ENCODE data around the gene AMDHD1.
"Not testable (repeated sequence)": the region's sequence is repeated elsewhere in the genome, so short reads cannot be mapped to it uniquely, and the experiment has no call there.

AMDHD1 gene

DNA sequence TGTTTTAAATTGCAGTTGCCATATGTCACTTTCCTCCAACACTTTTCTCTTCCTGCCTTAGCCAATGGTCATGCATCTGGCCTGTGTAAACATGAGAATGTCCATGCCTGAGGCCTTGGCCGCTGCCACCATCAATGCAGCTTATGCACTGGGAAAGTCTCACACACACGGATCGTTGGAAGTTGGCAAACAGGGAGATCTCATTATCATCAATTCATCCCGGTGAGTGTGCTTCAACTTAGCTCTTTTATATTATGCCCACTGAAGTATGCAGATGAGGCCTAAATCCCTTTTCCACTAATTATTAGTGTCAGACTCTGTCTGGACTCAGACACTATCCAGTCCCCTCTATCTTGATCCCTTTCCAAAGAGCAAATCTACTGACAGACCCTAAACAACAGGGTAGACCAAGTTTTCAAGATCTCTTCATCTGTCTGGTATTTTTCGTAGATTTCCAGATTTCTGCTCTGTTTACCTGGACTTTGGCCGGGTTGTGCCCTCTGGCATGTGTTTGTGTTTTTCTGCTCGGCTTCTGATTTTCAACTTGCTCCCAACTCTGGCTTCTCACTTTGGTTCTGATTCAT, 23.2 kb downstream of the AMDHD1 start:
- no peak for DNase-seq (ENCODE audit: low spot score)

DNA sequence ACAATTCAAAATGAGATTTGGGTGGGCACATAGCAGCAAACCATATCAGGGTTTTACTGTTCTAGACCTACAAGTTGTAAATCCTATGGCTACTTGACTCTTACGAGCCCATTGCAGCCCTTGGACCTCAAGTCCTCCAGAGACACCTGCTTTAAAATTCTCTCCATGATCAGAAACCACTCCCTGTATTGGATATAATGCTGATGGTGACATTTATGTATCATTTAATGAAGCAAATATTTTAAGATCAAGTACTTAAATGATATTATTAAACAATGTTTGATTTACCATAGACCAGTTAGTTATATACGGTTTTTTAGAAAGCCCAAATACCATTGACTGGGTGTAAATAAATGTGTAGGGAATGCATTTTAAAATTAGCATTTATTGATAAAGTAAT, 24.2 kb downstream of the AMDHD1 start:
- DNase-seq (ENCODE audit: low spot score) = no peak

DNA sequence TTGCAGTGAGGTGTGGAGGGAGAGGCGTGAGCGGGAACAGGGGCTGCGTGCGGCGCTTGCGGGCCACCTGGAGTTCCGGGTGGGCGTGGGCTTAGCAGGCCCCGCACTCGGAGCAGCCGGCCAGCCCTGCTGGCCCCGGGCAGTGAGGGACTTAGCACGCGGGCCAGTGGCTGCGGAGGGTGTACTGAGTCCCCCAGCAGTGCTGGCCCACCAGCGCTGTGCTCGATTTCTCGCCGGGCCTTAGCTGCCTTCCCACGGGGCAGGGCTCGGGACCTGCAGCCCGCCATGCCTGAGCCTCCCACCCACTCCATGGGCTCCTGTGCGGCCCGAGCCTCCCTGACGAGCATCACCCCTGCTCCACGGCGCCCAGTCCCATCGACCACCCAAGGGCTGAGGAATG, 26.0 kb downstream of the AMDHD1 start:
- DNase-seq (ENCODE audit: low spot score) = not testable (repeated sequence)

DNA sequence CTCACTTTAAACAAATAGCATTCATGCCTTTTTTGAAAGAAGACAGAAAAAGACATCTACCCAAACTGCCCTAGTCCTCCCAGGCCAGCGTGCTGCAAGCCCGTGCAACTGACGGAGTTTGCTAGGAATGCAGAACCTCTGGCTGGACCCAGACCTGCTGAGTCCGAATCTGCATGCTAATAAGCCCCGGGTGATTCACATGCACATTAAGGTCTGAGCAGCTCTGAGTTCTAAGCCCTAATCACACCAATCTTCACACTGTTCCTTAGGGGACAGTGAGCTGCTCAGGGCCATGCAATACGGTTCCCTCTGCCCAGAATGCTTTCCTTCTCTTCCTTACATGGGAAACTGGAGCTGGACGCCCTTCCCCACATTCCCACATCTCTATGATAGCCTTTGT, 27.8 kb downstream of the AMDHD1 start:
- no peak for DNase-seq (ENCODE audit: low spot score)

DNA sequence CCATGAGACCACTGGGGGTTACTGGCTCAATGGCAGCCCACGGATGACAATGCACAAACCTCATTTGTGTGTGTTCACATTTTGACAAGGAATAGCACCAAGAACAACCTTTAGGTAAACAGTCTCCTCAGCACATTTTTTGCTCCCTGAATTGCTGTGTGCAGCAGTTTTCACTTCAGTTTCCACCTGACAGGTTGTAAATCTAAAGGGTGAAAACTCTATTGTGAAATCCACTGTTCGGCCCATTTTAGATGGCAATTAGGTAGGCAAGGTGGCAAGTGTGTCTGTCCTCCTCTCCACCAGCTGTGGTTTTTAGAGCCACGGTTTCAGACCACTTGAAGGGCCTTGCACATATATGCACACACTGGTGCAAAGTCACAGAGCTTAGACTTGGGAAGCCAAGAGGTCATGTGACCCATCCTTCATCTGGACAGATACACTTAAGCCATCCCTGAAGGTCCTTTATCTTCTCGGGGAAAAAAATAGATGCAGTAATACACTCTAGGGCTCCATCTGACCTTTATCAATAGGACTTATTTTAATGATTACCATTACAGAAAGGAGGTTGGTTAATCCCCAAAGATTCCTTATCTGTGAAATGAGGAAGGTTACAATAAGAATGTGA, 29.8 kb downstream of the AMDHD1 start:
- DNase-seq (ENCODE audit: low spot score) = no peak

DNA sequence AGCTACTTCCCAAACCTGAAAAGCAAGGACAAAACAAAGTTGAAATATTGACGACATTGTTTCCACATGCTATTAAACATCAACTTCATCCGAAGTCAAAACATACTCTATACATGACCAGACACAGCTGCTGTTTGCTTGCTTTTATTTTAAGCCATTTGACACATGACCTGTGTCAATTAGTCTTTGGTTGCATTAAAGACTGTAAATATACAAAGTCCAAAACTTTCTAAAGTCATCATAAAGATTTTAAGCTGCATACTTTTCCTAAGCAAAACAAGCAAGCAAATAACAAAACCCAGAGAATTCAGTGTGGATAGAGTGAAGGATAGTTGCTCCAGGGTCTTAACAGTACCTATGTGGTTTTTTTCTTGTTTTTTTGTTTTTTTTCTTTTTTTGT, 31.2 kb downstream of the AMDHD1 start:
- DNase-seq (ENCODE audit: low spot score) = no peak

DNA sequence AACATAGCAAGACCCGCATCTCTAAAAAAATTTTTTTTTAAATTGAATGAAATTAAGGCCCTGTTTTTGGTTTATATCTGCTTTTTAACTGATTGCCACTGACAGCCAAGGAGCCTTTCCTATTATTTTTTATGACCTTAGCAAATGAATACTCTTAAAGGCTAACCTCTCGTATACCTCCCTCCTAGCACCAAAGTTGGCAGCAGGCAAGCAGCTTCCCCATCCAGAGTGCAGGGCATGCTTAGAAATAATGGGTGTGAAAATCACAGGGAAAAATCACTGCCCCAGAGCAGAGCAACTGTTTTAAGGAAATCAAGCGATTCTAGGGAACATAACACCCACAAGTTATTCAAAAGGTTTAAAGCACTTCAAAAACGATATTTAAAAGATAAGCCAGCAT, 32.4 kb downstream of the AMDHD1 start:
- DNase-seq (ENCODE audit: low spot score) = no peak

DNA sequence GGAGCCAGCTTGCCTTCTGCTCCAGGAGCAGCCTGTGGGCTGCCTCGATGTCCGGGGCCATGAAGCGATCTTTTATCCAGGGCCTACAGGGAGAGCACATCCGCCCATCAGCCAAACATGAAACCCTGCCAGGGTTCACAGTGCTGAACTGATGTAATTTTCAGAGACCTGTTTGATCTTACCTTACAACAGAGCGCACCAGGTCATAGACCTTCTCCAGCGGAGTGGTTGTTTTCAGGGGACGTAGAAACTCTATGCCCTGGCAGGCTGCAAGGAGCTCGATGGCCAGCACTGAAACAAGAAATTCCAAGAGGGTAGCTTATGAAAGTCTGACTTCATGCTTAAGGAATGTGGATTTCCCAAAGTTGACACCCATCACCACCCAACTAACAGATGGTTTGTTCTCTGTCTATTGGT, 33.3 kb downstream of the AMDHD1 start:
- no peak for DNase-seq (ENCODE audit: low spot score)

DNA sequence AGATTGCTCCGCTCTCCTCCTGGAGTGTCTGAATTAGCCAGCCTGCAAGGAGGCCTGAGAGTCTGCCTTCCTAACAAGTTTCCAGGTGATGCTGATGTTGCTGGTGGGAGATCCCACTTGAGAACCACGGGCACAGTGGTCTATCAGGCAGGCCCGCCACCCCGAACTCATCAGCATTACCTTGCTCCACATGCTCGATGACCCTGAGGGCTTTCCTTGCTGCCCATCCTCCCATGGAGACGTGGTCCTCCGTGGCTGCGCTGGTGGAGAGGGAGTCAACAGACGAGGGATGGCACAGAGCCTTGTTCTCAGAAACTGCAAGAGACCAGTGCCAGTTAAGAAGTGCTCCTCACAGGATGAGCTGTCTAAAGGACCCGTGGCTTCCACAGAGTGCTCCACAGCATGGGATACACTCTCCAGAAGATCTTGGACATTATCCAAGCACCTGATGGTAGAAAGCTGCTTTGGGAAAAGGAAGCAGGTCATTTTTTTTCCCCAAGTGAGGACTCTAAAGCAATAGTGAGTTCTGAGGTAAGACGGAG, 34.7 kb downstream of the AMDHD1 start:
- no peak for DNase-seq (ENCODE audit: low spot score)

DNA sequence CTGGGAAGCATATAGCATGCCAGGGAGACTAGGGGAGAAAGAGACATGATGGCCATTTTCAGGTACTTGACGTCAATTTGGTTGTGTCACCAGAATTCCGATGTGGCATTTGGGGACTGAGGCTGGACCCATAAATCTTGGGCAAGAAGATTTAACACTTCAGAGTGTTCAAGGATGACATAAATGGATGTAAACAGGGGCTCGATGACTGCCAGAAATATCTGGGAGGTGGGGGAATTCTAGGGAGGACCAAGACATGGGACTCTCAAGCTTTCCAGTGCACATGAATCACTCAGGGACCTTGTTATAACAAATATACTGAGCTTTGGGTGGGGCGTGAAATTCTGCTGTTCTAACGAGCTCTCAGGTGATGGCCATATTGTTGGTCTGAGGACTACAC, 35.2 kb downstream of the AMDHD1 start:
- no peak for DNase-seq (ENCODE audit: low spot score)

DNA sequence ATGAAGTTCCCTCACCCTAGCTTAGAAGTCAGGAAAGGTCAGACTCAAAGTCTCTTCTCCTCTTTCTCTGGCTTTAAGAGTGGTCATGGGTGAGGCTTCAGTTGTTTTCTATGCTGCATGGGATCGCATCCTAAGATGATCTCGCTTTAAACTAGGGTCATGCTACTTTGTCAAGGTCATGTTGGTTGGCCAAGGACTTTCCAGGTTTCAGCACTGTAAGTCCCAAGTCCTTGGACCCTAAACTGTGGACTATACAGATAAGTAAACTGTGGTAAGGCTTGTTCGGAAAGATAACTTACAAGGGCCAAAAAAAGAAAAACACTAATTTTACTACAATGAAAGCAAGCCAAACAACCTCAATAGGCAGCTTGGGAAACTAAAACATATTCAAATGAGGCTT, 35.6 kb downstream of the AMDHD1 start:
- no peak for DNase-seq (ENCODE audit: low spot score)

DNA sequence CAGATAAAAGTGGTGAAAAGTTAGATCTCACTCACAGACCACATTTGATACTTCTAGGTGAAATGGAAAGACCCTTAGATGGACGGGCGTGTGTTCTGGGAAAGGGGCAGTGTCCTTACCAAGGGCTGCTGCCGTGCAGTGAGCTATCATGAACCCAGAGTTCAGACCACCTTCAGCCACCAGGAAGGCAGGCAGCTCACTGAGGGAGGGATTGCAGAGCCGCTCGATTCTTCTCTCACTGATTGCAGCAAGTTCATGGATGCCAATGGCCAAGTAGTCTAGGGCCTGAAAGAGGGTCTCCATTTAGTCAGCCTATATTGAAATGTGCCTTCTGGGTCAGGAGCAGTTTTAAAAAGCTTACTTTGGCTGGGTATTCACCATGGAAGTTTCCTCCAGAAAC, 37.3 kb downstream of the AMDHD1 start:
- no peak for DNase-seq (ENCODE audit: low spot score)

DNA sequence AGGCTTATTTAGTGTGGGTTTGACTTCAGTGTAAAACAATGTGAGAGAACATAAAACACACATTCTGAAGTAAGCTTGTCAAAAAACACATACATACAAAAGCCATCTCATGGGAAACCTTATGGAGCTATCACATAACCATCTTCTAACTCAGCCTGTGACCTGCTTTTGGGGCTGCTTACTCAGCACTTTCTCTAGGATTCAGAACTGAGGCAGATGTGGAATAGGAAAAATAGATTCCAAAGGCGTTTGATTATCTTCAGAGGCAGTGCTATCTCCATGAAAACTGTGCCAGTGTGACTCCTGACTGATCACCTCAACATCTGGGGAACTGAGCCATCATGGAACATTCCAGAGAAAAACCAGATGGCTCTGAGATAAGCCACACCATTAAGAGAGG, 39.5 kb downstream of the AMDHD1 start:
- no peak for DNase-seq (ENCODE audit: low spot score)

DNA sequence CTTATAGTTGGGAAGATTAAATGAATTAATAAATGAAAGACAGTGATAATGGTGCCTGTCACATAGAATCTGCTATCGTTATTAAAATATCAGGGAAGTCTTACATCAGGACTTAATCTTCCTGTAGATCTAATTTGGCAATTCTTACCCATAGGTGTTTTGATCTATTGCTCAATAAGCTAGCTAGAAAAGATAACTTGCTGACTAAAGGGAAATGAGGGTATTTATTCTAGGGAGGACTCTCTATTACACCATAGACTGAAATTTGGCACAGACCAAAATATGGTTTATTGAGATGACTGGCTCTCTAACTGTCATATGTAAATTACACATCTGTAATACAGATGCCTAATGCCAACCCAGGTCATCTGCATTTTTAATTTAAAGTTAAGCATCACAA, 41.6 kb downstream of the AMDHD1 start:
- DNase-seq (ENCODE audit: low spot score) = no peak

DNA sequence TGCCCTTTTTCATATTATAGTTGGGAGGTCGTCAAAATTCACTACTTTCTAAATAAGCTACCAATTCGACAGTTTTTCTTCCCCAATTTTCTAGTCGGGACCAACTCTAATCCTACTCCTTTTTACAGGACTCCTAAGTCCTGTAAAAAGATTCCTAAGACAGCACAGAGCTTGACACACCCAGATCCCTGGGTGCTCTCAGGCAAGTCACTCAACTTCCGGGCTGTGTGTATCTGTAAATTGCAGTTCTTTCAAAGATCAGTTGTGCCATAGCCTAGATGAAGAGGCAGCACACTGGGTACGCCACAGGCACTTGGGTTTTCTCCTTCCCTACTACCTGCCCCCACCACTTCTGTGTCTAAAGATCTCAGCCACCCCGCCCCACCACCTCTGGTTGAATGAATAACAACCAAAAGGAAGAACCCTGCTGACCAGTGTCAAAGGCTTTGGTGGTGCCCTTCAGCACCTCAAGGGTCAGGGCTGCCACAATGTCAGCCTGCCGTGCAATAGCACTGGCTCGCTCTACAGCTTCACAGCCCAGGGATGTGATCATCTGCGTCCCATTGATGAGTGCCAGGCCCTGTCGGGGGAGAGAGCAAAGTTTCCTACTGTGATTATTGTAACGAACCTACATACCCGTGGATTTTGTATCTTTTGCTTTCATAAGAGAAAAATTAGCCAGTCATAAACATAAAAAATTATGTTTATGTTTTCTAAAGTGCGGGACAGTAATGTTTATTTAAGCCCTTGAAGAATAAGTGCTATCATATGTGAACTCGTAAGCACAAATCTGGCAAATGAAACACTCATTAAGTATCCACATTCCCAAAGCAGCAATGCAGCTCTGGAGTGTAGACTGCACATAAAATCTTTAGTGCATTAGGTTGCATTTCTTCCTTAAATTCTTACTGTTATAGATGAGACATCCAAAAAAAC, 43.8 kb downstream of the AMDHD1 start:
- DNase-seq (ENCODE audit: low spot score) = no peak

DNA sequence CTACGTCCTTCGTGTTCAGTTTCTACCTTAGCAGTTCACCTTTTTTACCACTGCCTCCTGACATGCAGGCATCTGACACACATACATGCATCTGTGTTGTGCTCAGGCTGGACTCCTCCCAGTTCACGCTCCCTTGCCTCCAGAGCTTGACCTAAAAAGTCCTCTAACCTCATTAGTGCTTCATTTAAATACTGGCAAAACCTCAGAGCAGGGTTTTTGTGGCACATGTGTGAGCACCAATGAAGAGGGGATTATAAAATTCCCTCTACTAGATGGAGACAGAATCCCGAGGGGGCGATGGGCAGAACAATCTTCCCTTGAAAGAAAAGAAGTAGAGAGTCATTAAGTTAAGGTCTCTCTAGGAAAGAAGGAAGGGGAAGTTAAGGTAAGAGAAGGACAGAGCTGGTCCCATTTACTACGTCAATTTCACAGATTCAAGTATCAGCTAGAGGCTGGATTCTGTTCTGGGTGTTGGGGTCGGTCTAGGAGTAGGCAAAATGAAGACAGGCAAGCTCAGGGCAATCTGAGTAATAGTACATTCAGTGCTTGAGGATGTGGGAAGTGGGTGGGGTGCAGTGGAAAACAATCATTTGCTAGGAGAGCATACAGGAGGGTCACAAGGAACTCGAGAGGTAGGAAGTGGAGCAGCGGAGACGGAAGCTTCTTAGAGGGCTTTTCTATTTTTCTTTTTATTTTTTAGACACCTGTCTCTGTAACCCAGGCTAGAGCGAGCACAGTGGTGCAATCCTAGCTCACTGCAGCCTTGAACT, 45.6 kb downstream of the AMDHD1 start:
- DNase-seq (ENCODE audit: low spot score) = no peak

DNA sequence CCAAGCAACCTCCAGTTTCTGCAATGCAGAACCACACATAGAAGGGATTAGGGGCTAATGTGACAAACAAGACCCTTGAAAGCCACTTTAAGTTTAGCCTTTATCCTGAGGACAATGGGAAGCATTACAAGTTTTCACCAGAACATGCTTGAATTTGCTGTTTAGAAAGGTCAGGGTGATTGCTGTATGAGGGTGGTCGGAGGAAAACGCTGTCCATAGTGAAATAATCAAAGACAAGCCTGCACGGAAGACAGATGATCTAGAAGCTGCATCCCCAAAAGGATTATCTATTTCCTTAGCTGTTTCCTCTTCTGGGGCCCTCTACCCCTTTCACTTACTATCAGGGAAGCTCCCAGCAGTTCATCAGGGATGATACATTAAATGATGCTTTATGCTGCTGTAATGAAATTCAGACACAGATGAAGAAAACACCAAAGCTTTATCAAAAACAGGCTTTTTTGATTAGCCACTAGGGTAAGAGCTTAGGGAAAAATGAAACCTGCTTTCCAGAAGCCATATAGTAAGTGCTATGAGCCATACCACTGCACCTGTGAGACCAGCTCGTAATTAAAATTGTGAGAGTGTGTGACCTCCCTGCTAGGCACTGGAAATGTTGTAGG, 46.5 kb downstream of the AMDHD1 start:
- no peak for DNase-seq (ENCODE audit: low spot score)

DNA sequence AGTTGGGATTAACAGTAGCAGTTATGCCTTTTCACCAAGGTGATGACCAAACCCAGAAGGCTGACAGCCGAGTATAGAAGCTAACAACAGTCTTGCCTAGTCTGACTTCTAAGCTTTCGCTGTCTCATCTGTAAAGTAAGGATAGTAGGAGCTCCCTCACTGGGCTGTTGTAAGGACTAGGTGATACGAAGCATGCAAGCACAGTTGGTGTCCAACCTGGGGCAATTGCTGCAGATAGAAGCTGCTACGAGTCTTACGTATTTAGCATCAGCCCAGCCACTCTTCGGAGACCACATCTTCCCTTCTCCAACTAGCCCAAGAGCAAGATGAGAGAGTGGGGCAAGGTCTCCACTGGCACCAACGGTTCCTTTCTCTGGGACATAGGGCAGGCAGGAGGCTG, 47.0 kb downstream of the AMDHD1 start:
- no peak for DNase-seq (ENCODE audit: low spot score)

DNA sequence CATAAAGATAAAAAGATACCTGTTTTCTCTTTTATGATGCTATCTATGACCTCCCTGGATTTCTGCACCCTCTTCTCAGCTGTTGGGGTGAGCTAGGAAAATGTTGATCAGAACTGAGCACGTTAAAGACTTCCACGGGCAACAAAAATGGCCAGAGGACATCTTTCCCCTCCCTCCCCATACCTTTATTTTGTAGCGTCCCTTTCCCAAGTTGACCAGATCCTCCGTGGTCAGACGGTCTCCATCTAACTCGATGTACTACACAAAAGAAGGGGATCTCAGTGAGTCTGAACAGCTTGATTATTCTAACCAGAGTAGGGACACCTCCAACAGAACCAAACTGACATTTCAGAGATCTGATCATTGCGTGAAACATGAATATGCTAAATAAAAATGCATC, 50.8 kb downstream of the AMDHD1 start:
- DNase-seq (ENCODE audit: low spot score) = no peak

DNA sequence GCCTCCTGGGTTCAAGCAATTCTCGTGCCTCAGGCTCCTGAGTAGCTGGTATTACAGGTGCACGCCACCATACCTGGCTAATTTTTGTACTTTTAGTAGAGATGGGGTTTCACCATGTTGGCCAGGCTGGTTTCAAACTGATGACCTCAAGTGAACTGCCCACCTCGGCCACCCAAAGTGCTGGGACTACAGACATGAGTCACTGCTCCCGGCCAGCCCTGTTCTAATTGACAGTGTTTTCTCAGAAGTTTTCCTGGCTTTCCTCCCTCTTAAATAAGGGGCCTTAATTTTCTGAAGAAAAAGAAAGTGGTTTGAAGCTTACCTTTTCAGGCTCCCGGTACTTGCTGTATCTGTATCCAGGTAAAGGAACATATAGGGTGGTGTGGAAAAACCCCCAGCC, 51.3 kb downstream of the AMDHD1 start:
- DNase-seq (ENCODE audit: low spot score) = no peak

DNA sequence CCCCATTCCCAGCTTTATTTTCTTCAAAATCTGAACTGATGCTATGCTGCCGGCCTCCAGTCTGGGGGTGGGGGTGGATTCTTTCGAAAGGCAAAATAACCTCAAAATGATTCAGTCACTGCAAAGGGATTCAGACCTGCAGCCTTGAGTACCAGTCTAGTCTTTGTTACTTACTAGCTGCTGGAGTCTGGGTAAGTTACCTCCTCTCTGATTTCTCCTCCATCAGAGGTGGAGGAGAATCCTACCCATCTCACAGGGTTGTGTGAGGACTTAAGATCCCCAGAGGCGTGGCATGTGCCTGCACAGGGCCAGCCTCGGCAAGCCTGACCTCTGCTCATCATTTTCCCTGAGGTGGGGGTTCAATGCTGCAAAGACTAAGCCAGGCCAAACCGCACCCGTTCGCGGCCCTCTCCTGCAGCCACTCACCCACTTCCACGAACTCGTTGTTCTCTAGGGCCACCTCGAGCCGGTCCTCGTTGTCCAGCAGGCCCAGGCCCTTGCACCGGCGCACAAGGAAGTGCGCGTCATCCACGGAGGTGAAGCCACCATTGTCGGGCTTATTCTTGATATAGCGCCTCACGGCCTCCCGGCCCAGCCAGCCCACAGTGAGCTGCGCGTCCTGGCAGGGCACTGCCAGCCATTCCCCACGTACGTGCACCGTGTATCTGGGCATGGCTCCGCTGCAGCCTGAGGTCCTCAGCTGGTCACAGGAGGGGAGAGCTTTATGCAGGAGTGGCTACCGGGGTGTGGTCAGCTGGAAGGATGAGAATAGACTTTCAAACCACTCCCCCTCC, 52.3 kb downstream of the AMDHD1 start:
- DNase-seq (ENCODE audit: low spot score) = no peak
